ENCODE data around the gene CHERP.

Gene CHERP

DNA sequence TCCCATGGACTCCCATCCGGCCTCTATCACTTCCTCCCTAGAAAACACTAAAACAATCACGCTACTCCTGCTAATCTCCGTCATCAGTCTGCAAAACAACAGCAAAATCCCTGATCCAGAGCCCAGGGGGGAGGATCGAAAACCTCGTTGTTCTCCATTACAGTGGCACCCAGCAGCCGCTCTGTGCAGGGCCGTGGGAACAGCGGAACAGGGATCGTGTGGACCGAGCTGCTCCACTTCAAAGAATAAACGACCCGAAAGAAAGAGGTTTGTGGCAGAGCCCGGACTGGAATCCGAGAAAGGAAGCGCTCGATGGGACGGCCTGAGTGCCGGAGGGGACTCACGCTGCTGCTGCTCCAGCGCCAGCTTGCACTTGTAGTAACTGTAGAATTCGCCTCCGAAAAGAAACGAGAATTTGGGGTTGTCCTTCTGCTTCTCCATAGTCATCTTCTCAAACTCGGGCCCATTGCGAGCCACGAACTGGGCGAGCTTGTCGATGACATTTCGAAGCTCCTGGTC lies 652 bp downstream of the CHERP start:
- no peak for DNase-seq

DNA sequence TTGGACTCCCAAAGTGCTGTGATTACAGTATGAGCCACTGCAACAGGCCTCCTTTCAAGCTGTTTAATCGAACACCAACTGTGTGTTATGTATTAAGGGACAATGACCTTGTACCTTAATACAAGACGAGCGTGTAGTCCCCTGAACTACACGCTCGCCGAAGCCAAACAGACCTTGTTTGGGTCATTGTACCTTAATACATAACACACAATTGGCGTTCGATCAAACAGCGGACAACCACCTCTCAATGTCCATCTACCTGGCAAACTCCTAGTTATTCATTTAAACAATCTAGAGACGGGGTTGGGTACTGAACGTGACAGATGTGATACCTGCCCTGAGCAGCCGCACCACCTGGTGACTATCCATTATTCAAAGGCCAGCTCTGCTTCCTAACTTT lies 1.3 kb downstream of the CHERP start:
- DNase-seq = no peak

DNA sequence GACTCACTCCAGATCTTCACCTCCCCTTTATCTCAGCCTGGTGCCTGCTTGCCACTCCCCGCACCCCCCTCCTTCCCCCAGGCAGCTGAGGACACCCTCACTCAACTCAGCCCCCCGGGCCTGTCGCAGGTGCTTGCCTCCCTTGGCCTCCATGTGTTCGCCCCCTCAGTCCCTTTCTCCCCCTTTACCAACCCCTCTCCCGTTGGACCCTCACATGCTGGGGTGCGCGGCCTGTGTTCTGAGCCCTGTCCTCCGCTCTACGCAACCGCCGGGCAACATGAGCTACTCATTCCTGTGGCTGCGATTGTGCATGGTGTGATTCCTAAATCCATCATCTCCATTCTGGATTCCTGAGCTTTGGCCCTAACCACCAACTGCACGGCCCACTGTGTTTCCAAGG lies 5.1 kb downstream of the CHERP start:
- no peak for DNase-seq

DNA sequence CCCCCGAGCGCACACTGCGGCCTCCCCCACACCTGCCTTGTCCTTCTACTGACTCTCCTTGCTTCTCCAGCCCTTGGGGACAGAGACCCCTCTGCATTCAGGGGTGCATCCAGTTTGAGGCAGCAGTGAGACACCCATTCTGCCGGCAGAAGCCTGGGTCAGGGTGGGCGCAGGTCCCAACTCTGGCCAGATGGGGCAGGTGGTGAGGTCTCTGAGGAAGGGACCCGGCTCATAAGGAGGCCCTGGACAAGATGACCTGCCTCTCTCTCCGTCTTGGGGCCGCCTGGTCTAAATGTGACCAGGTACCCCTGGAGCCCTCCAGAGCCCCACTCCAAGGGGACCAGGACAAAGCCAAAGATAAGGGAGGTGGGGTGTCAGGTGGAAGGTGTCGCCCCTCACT lies 6.1 kb downstream of the CHERP start:
- DNase-seq = no peak

DNA sequence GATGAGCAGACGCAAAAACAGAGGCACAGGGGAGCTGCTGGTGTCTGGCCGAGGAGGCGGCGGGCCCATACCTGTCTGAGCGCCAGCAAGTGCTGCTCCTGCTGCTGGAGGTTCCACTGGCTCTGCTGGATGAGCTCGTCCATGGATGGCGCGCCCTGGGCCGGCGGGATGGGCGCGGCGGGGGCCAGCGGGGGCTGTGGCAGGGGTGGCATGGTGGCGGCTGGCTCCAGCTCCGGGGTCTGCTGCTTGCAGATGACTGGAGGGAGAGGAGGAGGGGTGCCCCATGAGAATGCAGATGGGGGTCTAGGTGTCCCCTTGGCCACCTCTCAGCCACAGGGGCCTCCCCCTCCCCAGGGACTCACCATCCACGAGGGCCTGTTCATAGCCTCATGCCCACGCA lies 6.9 kb downstream of the CHERP start:
- no peak for DNase-seq

DNA sequence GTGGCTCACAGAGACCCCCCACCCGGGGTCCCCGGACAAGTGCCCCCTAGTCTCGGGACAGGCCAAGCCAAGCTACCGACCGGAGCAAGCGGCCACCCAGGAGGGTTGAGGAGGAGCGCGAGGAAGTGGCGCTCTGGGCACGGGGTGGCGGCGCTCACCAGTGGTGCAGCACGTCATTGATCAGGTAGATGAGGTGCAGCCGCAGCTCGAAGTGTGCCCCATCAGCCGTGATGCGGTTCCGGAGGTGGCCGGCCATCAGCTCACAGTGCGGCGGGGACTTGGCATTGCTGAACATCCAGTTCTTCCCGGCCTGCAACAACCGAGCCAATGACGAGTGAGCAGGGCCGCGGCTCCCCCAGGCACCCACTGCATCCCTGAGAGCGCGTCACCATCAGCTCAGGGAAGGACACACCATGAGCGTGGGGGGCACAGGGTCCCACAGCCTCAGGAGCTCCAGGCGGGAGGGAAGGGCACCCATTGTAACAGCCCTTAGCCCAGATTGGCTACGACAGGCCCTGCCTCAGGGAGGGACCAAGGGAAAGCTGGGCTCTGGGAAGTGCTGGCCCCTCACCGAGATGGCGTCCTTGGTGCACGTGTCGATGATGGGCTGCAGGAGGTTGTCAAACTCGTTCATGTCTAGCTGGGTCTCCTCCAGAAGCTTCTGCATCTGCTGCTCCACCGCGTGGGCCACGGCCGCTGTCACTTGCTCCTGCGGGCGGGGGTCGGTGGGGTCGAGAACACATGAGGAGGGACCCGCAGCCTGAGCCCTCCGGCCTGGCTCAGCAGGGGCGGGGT lies 9.6 kb downstream of the CHERP start:
- no peak for DNase-seq

GRCh38 chr19:16531380-16531669 lies 10.9 kb downstream of the CHERP start:
- no peak for DNase-seq

- no peak for DNase-seq
These were observed 11.5 kb downstream of the CHERP start for GRCh38 chr19:16530540-16531379.

DNA sequence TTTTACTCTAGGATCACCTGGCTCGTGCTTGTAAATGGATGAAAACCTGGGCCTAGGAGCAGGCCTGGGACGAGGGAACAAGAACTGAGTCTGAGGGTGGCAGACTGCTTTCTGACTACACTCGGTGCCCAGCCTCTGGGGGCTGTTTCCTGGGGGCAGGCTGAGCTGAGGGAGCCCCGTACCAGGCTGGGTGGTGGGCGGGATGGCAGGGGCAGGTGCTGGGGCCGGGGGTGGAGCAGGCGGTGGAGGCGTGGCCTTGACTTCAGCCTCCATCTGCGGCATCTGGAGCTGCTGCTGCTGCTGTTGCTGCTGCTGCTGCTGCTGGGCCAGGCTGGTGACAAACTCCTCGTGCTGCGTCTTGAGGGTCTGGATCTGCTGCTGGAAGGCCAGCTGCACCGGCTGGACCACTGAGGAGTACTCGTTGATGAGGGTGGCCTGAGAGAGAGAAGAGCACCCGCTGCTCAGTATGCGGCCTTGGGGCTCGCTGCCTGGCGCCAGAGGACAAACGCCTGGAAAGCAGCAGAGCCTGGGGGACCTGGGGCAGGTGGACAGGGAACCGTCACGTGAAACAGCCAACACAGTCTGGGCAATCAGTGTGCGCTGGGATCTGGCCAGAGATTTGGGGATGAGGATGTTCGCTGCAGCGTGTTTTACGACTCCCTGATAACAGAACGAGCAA lies 12.6 kb downstream of the CHERP start:
- DNase-seq = no peak

DNA sequence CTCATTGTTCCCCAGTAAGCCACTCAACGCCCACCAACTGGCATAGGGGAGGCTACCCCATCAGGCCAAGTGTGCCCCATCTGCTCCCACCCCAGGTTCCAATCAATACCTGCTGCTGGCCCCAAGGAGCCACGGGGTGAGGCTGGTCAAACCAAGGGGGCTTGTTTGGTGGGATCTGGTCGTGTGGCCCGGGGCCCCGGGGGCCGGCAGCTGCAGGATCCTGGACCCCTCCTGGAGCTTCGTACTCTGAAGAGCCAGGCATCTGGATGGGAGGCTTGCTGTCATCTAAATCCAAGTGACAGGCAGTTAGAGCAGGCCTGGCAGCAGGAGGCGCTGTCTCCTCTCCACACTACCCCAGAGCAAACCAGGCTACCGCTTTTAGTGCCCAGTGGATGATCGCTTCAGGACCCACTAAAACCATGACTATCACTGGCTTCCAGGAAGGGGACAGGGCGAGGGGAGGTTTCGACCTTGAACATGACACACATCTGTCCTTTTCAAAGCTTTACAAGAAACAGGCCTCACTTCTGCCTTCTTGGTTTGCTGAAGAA lies 14.2 kb downstream of the CHERP start:
- DNase-seq = no peak

GRCh38 chr19:16527334-16527935 lies 14.8 kb downstream of the CHERP start:
- DNase-seq = no peak

DNA sequence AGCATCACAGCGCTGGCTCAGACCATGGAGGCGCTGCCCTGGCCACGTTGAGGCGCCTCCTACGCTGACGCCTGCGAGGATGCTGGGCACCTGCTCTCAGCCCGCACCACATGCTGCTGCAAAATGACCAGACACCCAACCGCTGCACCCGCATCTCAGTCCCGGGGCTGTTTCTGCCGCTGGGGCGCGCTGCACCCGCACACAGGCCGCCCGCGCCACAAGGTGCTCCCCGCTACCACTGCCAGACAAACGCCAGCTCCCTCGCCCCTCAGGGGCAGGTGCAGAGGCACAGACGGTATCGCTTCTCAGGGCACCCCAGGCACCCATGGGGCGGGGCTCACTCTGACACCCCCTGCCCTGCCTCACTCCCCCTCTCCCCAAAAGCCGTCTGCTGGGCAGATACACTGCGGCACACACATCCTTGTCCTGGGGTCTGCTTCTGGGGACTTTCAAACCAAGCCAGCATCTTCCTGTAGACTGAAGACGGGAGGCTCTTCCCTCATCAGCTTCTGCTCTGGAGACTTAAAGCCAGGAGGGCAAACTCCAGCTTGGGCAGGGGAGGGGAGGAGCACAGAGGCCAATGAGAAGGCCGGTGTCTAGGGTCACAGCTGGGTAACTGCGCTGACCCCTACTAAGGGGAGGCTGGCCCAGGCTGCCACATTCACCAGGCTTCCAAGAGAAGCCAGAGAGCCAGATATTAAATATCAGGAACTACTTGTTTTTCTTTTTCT lies 16.3 kb downstream of the CHERP start:
- DNase-seq = no peak

DNA sequence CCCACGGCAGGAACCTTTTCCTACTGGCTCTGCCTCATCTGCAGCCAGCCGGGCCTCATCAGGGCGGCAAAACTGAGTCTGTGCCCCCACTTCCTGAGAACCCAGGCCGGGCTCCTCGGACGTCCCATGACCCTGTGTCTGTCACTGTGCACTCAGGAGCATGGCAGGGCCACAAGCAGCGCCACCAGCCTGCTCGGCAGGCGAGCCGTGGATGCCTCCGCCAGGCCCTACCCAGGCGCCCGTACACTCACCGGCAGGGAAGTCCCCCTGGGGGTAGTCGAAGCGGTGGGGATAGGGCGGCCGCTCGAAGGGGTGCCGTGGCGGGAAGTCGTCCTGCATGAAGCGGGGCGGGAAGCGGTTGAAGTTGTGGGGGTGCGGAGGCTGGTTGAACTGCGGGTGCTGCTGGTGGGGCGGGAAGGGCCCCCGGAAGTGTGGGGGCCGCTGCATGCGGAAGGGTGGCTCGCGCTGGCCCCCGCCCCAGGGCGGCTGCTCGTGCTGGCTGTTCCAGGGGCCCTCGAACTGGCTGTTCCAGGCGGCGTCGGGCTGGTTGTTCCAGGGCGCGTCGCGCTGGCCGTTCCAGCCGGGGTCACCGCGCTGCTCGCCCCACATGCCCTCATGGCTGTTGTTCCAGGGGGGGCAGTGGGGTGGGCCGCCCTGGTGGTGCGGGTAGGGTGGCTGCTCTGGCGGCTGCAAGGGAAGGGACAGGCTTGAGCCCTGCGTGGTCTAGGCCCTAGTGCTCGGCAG lies 17.1 kb downstream of the CHERP start:
- no peak for DNase-seq

GRCh38 chr19:16522559-16523377 lies 19.5 kb downstream of the CHERP start:
- DNase-seq = no peak

DNA sequence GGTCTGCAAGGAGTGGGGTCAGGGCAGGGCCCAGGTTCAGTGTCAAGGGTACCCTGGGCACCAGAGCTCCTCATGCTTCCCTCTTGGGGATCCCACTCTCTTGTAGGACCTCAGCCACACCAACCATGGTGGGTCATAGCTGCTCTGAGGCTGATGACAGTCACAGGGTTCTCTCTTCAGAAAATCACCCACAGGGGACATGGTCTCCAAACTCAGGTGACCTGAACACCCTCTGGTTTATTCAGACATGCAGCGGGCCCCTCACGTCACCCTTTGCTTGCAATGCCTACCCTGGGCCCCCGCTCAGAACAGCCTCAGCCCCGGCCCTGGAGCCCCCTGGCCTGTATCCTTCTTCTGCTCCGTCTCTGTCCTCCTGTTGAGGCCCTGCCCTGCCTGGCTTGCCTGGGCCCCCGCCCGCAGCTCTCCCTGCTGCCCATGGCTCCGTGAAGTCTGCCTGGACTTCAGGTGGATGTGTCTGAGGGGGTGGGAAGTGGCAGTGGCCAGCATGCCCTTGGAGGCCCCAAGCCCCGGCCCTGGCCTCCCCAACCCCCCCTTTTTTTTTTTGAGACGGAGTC lies 20.4 kb downstream of the CHERP start:
- DNase-seq = no peak

DNA sequence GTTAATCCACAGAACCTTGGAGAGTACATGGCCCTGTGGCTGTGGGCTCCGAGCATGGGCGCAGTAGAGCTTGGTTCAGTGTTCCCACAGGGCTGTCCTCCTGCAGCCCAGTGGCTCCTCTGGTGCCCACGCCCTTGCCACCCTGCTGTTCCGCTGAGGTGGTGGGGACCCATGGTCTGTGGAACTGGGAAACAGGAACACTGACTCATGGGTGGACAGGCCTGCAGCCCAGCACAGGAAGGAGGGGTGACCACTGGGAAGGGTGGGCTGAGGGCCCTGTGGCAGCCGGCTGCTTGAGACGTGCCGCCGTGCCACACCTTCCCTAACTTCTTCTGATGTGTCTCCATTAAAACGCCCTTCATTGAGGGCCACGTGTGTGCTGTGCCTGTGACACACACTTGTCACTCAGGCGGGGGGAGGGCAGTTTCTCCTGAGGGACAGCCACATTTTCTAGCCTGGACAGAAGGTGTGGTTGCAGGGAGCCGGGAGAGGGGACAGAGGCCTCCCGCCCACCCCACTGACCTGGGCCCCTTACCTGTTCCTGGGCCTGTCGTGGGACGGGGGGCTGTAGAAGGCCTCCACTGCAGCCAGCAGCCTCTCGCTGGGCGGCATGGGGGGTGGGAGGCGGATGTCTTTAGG lies 21.1 kb downstream of the CHERP start:
- DNase-seq = no peak

GRCh38 chr19:16520074-16520973 lies 21.9 kb downstream of the CHERP start:
- no peak for DNase-seq

- no peak for DNase-seq
These were observed 23.0 kb downstream of the CHERP start for GRCh38 chr19:16519230-16519687.
